DMS53 treated with DMSO at 0.1 percent for 48 hours (cell line): ENCODE data around the gene MCFD2.

Experiments used
- DNase-seq: peaks from one replicate; lab custom pipeline; 2025; ENCODE audit not compliant: unreplicated experiment; lab: John Stamatoyannopoulos, UW

The MCFD2 gene

GRCh38 chr2:46939626-46940359 lies 24.2 kb upstream of the MCFD2 start:
- DNase-seq: no peak

- DNase-seq: no peak
These were observed 21.9 kb upstream of the MCFD2 start for GRCh38 chr2:46937471-46937901.

- DNase-seq: no peak
These were observed 21.0 kb upstream of the MCFD2 start for GRCh38 chr2:46936566-46936965.

GRCh38 chr2:46935071-46935470 lies 19.5 kb upstream of the MCFD2 start:
- no peak for DNase-seq

- DNase-seq: no peak
These were observed 14.0 kb upstream of the MCFD2 start for GRCh38 chr2:46929612-46930011.

- no peak for DNase-seq
These were observed 11.3 kb upstream of the MCFD2 start for GRCh38 chr2:46926863-46927262.

- no peak for DNase-seq
These were observed 10.1 kb upstream of the MCFD2 start for GRCh38 chr2:46925474-46926351.

GRCh38 chr2:46924608-46925007 lies 9.0 kb upstream of the MCFD2 start:
- DNase-seq: no peak

- no peak for DNase-seq
These were observed 8.4 kb upstream of the MCFD2 start for GRCh38 chr2:46924038-46924437.

GRCh38 chr2:46923041-46923528 lies 7.5 kb upstream of the MCFD2 start:
- no peak for DNase-seq

GRCh38 chr2:46922606-46923005 lies 7.0 kb upstream of the MCFD2 start:
- no peak for DNase-seq

- no peak for DNase-seq
These were observed 6.3 kb upstream of the MCFD2 start for GRCh38 chr2:46921676-46922448.

- no peak for DNase-seq
These were observed 2.0 kb upstream of the MCFD2 start for GRCh38 chr2:46917628-46918027.

- peak; percentile 89 for DNase-seq
These were observed 415 bp upstream of the MCFD2 start for GRCh38 chr2:46915811-46916630.

GRCh38 chr2:46914578-46915230 lies 902 bp downstream of the MCFD2 start:
- no peak for DNase-seq

- no peak for DNase-seq
These were observed 1.9 kb downstream of the MCFD2 start for GRCh38 chr2:46913471-46914381.

- no peak for DNase-seq
These were observed 5.7 kb downstream of the MCFD2 start for GRCh38 chr2:46909771-46910419.

- DNase-seq: no peak
These were observed 6.5 kb downstream of the MCFD2 start for GRCh38 chr2:46909150-46909549.
